Heart left ventricle (tissue), 13 donors: ENCODE results near the gene LPP.

ENCODE experiments used
- CTCF ChIP-seq, 12 donors: fragments of 200-600 bp; sonication (generic) in 4 of 12; IDR thresholded peaks; one replicate each; pipeline versions ENCODE4 v1.5.0 to v1.8.0; 2018 to 2022; ENCODE audit warnings: antibody characterized with exemption in 12 of 12, mild to moderate bottlenecking in 5 of 12
- POLR2A ChIP-seq, 2 donors: fragments of 450-650 bp; IDR thresholded peaks; one replicate each; pipeline ENCODE4 v1.6.1; 2017; ENCODE audit warnings: antibody characterized with exemption in 2 of 2, mild to moderate bottlenecking in 2 of 2, moderate library complexity in 2 of 2
- donor health status: ischemic (EF 13 %, LVEDD 7.1; RV severe dilation, severe dysfunction).
- donor health status: DM: no; HTN: yes; CAD: no.
- donor health status: DM: no; HTN: no; CAD: no.
- donor health status: ischemic (EF 25% LVEDD 6.9; RV normal size, moderate dysfunction).
- donor health status: ischemic (EF 25% LVEDD 5.7; RV mildly dilated, moderate dysfunction).
- donor health status: ischemic (EF 35%, LVEDD 5.7; RV mildly dilated, moderate dysfunction).
- donor health status: nonischemic (EF 11% LVEDD 7.7; RV severe dilation, severe dysfunction).
- donor health status: DM: yes; HTN: yes; CAD: no.
- donor health status: PGD.
- donor health status: ischemic (EF 29% LVEDD 5.4; RV normal size, mild dysfunction).
- donor health status: nonischemic (EF 23%, LVEDD 6.1; RV moderate dilation, normal function).

DNA sequence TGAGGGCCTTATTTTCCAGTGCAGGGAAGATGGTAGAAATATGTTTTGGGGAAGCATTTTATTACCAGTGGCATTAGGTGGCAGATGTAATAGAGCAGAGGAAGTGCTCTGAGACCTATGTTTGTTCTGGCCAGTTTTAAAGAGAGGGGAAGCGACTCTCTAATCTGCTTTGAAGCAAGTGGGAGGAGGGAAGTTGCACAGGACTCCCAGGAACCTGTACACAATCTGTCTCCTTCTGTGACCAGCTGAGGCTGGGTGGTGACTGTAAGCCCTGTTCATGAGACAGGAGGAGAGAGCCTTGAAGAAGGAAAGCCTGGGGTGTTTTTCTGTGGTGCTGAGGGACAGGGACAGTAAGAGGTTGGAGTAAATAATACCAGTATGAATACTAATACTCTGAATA lies 60.5 kb downstream of the LPP start:
- TF ChIP-seq CTCF (IDR thresholded peaks at IDR 0.05) (no peak), POLR2A (IDR thresholded peaks at IDR 0.05) (no peak)
